ENCODE measurements around the gene OTOGL.
A peak's percentile ranks its signal among the peaks of the same experiment; 100 is the strongest.
"Not testable (repeated sequence)": the region's sequence is repeated elsewhere in the genome, so short reads cannot be mapped to it uniquely, and the experiment has no call there.

The OTOGL gene

DNA sequence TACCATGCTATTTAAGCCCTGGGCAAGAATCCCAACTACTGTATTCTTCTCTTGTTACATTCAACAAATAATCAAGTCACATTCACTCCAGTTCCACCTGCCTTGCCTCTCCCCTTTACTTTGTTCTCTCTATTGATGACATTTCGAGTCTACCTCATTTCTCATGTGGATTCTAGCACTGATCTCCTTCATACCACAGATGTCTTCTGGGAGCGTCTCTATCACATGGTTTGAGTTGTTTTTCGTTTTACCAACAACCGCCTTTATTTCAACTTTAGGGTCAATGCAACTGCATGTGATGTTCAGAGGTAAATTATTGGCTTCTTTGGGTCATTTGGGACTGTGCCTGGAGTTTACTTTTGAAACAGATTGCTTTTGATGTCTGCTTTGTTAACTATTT, 40.7 kb downstream of the OTOGL start:
- no peak for DNase-seq

DNA sequence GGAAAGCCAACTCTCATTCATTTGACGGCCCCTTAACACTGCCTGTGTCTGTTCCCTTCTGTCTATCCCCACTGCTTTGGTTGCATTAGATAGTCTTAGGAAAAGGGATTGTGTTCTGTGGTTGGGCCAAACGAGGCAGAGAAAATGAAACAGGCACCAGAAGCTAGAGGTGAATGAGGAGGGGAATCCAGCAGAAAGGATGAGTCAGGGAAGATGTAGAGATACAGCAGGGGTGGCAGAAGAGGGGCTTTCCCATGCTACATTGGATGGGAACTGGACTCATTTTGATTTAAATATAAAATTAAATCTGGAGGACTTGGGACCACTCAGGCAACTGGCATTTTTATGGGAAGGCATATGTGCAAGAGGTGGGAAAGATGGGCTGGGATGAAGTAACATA, 43.3 kb downstream of the OTOGL start:
- DNase-seq, result no peak

DNA sequence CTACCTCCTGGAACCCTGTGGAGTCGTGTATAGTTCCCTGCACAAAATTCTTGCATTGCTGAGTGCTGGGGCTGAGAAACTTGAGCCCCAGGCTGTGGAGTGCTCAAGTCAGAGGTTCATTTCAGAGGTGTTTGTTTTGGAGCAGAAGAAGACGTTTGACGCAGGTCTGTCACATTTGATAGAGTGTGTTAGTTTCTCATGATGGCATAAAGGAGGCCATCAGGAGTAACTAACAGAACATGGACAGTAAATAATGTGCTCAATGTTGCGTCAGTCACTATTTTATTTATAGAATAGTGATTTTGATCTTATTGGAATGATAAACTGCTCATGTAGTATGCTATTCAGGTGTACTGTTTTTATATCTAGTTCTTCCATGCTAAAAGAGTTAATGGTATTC, 44.2 kb downstream of the OTOGL start:
- DNase-seq, result no peak

DNA sequence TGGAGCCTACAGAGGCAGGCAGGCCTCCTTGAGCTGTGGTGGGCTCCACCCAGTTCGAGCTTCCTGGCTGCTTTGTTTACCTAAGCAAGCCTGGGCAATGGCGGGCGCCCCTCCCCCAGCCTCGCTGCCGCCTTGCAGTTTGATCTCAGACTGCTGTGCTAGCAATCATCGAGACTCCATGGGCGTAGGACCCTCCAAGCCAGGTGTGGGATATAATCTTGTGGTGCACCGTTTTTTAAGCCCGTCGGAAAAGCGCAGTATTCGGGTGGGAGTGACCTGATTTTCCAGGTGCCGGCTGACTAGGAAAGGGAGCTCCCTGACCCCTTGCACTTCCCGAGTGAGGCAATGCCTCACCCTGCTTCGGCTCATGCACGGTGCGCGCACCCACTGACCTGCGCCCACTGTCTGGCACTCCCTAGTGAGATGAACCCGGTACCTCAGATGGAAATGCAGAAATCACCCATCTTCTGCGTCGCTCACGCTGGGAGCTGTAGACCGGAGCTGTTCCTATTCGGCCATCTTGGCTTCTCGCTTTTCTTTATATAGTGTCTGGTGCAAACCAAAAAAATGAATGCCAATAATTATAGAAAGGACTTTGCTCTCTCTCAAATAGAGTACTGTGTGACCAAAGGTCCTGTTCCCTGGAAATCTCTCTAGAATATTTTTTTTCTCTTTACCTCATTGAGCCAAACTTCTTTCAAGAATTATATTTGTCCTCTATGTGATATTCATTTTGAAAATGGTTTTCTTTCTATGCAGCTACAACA, 50.4 kb downstream of the OTOGL start:
- not testable (repeated sequence) for DNase-seq

DNA sequence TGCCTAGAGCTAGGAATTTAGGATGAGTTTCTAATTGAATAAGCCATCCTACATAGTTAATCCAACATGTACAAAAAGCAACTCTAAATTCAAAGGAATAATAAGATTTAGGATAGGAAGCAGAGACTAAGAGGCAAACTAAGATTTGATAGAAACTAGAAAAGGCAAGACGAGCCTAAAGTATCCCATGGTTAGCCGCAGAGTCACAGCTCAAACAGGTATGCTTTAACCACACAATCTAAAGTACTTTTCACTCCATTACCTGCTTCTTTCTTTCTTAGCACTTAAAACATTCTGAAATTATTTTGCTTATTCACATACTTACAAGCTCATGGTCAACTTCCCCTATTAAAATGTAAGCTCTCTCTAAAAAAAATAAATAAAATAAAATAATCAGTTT, 51.8 kb downstream of the OTOGL start:
- DNase-seq, result no peak

DNA sequence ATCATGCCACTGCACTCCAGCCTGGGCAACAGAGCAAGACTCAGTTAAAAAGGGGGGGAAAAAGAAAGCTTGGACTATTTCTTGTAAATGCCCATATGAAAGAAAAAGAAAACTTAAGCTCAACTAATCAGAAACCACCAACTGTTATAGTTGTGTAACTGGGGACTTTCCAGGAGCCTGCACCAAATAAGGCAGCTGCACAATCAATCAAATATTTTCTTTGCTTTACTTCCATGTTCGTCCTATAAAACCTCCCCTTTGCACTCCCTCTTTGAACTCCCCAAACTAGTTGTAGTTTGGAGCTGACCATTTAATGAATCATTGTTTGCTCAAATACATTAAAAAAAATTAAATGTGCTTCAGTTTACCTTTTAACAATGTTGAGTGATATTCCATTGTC, 54.9 kb downstream of the OTOGL start:
- DNase-seq, result no peak

DNA sequence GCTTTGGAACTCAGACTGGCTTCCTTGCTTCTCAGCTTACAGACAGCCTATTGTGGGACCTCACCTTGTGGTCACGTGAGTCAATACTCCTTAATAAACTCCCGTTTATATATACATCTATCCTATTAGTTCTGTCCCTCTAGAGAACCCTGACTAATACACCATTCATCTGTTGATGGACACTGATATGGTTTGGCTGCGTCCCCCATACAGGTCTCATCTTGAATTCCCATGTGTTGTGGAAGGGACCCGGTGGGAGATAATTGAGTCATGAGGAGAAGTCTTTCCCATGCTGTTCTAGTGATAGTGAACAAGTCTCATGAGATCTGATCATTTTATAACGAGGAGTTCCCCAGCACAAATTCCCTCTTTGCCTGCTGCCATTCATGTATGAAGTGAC, 57.0 kb downstream of the OTOGL start:
- no peak for DNase-seq

DNA sequence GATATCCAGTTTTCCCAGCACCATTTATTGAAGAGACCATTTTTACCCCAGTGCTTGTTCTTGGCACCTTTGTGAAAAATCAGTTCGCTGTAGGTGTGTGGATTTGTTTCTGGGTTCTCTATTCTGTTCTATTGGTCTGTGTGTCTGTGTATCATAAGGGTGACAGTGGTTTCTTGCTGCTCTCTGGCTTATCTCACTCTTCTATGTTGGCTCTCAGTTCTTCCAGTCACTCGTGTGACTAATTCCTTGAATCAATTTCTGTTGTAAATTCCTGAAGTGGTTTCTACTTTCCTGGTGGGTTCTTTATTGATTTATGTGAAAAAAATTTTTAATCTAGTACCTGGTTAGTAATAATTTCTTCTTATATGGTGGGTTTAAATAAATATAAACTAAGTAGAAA, 58.3 kb downstream of the OTOGL start:
- DNase-seq, result no peak

DNA sequence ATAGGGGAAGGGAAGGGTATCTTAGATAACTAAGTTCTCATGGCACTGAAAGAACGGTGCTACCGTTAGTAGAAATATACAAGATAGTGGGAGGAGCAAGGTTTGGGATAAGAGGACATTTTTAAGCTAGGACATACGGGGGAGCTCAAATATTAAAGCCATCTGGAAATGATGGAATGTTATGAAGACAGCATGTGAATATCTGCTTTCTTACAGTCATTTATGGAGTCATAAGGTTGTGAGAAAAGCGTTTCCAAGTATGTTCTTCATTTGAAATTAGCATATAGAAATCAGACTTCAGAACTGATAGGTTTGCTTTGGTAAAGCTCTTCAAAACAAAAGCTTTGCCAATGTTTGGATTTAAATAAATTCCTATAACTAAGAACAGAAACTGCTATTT, 62.3 kb downstream of the OTOGL start:
- no peak for DNase-seq

DNA sequence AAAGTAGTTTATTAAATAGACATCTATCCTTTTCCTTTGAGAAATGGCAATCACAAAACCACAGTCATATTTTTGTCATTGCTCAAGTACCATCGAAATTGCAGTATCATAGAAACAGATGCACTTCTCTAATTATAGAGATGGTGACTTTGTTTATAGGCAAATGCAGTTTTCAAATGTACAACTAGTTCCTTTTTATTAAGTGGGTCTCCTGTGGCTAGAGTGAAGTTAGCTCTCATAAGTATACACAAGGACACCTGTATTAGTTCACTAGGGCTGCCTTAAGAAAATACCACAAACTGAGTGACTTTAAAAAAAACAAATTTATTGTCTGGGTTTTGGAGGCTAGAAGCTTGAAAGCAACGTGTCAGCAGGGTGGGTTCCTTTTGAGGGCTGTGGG, 62.8 kb downstream of the OTOGL start:
- no peak for DNase-seq

DNA sequence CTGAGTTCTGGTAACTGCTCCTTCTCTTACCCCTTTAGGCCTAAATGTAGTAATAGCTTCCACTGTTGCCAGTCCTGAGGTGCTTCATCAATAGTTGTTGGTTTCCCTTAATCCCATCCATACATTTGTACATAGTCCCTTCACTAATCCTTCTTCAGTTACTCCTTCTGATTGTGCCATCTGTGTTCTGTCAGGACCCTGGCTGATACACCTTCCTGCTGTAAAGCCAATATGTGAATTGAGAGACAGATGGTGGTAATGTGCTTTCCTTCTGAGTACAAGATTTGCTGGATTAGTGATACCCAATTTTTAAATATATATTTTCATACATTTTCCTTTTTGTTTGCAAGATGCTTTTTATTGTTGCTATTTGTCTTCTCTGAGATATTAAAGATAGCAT, 66.4 kb downstream of the OTOGL start:
- no peak for DNase-seq

DNA sequence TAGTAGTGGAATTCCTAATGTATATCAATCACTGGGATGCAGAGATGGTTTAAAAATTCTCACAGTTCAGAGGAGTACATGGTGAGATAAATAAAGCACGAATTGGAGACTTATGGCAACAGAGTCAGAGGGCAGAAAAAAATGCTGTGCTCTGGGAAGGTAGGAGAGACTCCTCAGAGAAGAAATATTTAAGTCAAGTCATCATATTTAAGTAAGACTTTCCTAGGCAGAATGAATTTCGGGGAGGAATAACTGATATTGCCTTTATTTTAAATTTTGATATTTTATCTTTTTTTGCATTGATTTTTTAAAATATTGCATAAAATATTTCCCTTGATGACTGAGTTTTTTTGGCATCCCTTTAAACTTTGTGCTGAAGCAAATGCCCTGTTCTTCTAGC, 67.4 kb downstream of the OTOGL start:
- no peak for DNase-seq

DNA sequence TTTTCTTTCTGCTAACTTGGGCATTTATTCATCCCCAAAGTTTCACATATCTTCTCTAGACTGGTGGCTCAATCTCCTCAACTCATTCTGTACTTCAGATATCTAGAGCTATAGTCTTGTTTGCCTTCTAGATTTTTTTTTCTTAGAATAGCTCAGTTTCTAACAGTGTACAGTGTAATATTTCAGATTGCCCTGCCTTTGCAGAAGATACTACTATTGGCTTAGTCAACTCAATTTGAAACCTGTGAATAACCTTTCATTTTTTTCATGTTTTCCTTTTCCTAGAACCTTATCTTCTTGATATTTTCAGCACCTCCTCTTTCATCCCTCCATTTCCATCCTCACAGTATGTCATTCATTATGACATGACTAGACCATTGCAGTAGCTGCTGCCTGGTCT, 69.6 kb downstream of the OTOGL start:
- DNase-seq, result no peak

DNA sequence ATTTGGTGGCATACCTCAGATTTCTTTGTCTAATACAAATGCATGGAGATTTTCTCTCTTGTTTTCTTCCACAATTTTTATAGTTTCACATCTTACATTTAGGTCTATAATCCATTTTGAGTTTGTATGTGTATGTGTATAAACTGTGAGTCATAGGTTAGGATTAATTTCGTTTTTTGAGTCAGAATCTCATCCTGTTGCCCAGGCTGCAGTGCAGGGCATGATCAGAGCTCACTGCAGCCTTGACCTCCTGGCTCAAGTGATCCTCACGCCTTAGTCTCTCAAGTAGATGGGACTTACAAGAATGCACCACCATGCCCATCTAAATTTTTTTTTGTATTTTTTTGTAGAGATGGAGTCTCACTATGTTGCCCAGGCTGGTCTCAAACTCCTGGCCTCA, 71.6 kb downstream of the OTOGL start:
- DNase-seq, result no peak

DNA sequence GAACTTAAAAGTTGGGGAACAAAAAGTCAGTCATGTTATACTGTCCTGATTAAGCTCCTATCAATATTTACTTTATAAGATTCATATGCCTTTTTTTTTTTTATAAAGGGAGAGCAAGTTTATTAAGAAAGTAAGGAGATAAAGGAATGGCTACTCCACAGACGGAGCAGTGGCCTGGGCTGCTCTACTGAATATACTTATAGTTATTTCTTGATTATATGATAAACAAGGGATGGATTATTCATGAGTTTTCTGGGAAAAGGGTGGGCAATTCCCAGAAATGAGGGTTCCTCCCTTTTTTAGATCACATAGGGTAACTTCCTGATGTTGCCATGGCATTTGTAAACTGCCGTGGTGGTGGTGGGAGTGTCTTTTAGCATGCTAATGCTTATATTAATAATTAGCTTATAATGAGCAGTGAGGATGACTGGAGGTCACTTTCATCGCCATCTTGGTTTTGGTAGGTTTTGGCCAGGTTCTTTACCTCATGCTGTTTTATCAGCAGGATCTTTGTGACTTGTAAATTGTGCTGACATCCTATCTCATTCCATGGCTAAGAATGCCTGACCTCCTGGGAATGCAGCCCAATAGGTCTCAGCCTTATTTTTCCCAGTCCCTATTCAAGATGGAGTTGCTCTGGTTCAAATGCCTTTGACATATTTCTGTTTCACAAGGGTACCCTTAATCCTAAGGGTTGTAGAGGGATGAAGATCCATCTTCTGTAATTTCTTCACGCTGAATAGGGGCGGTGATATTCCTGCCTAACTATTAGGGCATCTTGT, 73.9 kb downstream of the OTOGL start:
- DNase-seq, result no peak

DNA sequence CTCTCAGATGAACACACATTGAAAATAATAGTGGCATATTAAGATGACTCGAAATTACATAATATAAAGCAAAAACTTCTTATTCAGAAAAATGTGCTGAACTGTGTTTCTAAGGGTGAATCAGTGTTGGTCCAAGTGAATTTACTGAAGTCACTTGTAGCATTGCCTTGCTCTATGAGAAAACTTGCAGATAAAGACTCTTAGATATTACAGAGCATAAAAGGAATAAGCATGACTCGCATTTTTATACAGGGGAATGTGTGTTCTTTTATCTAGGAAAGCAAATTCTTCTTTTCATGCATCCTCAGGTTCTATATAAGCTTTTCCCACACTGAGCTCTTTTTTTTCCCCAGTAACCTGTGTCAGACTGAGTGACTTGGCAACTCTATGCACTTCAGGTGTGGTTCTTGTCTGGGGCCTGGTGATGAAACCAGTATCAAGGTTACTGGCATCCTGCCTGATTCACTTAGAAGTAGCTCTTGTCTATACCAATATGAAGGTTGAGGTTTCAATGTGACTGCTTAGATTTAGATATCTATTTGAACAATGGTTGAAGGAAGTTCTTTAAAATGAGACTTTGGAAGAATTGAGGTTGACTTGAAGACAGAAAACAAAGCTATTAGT, 76.1 kb downstream of the OTOGL start:
- DNase-seq, result no peak

DNA sequence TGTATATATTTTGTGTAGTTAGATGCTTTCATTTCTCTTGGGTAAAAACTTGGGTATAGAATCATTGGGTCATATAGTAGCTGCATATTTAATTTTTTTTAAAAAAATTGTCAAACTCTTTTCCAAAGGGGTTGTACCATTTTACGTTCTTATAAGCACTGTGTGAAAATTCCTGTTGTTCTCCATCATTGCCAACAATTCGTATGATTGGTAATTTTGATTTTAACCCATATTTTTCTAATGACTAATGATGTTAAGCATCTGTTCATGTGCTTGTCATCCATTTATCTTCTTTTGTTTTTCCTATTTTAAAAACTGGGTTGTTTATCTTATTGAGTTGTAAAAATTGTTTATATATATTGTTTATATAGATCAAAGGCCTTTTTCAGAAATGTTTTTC, 77.4 kb downstream of the OTOGL start:
- no peak for DNase-seq

DNA sequence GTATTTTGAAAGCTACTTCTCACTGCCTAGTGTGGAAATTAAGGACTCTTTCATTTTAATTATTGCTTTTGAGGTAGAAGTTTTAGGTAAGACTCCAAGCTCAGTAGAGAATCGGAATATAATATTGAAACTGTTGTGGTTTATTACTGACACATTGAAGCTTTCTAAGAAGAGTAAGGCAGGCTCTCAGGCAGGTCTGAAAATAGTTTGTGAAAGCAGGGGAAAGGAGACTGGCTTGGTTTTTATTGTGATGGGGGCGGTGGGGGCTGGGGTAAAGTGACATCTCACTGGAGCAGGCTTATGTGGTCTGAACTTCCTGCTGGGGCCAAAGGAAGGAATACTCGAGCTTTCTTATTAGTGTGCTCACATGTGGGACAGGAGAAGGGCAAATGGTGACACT, 79.5 kb downstream of the OTOGL start:
- DNase-seq, result no peak

DNA sequence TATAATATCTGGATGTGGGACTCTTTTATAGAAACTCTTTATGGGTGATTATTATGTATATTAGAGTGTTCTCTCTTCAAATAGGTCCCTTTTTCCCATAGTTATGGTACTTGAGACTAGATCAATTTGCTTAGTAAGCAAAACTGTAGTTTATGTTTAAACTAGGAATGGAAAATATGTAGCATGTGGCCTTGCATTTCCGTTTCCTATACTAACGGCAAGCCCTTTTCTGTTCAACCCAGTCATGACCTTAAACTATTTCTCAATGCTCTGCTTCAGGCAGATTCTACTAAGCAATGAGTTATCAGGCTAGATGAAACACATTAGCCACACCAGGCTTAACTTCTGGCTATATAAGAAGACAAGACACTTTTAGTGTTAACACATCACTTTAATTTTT, 84.6 kb downstream of the OTOGL start:
- DNase-seq, result no peak

DNA sequence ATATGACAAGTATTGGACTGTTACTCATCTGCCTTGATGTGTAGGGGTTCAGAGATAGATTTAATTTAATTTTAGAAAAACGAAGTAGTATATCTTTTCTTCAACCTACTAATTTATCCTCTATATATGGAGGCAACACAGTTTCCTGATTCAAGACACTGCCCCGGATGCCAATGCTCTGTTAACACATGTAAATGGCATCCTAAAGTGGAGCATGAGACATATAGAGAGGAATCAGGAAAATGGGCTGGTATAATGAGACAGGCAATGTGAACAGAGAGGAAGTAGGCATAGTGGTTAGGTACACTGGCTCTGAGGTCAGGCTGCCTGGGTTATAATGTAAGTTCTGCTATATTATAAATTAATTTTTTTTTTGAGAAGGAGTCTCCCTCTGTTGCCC, 85.6 kb downstream of the OTOGL start:
- no peak for DNase-seq

DNA sequence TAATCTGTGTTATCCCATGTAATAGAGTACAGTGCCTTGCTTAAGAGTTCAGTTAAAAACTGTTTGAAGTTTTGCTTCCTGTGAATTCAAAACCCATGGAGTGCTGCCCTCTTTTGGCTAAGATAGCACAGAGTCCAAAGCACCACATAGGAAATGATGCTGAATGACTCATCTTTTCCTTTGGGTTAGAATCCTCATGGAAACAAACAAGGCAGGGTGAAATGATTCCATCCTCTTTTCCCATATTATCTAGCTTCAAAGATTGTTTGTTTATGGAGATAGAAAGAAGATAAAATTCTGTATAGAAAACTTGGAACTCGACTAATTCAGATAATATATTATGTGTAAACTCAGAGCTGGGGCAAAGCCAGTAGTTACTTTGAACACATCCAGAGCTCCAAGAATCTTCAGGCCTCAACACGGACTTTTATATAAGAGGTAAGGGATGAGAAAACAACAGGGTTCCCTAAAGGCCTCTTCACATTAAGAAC, 87.4 kb downstream of the OTOGL start:
- DNase-seq, result peak; percentile 68

DNA sequence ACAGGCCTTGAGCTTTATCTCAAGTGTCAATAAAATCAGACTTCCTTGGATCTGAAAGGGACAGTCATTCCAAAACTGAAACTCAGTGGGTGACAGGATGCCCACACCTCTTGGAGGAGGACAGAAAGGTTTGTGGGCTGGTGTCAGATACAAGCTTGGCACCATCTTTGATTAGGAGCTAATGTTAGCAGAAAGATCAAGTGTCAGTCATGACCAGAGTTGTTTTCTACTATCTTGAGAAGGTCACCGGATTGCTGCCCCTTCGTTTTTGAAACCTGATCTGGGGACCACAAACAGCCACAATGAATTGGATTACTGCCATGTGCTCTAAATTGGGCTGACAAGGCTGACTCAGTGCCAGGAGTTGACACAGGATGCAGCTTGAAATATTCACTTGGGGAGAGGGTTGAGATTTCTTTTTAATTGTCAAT, 88.3 kb downstream of the OTOGL start:
- no peak for DNase-seq

DNA sequence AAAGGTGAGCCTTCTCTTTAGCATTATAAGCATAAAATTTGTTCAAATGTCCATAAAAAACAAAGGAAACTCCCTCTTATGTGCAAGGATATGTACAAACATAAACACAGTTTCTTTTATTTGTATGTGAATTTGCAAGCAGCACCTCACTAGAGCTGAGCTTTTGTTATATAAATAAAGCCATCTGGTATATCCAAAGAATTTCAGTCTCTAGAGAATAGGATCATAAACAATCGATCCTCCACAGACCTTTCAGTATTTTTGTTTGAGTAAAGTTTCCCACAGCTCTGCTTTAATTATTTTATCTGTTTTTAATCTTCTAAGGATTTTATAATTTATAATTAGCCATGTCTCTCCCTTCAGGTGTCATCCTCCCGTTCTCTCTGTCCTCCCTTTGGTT, 89.2 kb downstream of the OTOGL start:
- peak; percentile 29 for DNase-seq

DNA sequence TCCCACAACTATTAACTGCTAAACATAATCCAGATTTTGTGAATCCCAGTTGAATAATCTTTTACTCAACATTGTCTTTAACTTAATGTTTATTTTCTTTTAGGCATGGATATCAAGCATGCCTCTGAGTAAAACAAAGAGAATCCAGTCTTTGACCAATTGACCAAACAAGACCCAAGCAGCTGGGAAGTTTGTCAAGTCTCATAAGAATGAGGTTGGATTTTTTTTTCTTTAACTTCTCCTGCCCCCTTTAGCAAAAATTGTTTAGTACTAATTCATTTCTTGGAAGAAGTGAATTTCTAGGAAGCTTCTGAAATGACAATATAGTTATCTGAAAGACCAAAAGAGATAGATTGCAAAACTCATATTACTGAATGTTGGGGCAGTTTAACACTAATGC, 89.9 kb downstream of the OTOGL start:
- no peak for DNase-seq
